ENCODE results near the gene GSE1.

GRCh38 chr16:85621698-85622428, 8.7 kb downstream of the GSE1 start:
- TF ChIP-seq CTCF (IDR thresholded peaks at IDR 0.05): no peak
- TF ChIP-seq POLR2A (IDR thresholded peaks at IDR 0.05): no peak
